ENCODE data around the gene KCNC4.

GRCh38 chr1:110258734-110259133 is 48.6 kb downstream of the KCNC4 start:
- no peak for TF ChIP-seq SMC3 (IDR thresholded peaks at IDR 0.05; ENCODE audit: low read depth, low read length)
- no peak for TF ChIP-seq USF2 (IDR thresholded peaks at IDR 0.05; ENCODE audit: low read depth, low read length)
- TF ChIP-seq NFE2L2 (IDR thresholded peaks at IDR 0.05; ENCODE audit: low read depth, low read length): no peak
- no peak for TF ChIP-seq CTCF (conservative IDR thresholded peaks at IDR 0.05; ENCODE audit: low read depth, low read length)
- no peak for TF ChIP-seq BHLHE40 (IDR thresholded peaks at IDR 0.05; ENCODE audit: low read depth, low read length)
- TF ChIP-seq MXI1 (IDR thresholded peaks at IDR 0.05; ENCODE audit: borderline replicate concordance, low read depth, low read length): no peak
- TF ChIP-seq CEBPB (IDR thresholded peaks at IDR 0.05; ENCODE audit: low read depth, low read length): no peak
- no peak for TF ChIP-seq POLR2A (IDR thresholded peaks at IDR 0.05; ENCODE audit: low read depth, low read length)
- TF ChIP-seq FOS (IDR thresholded peaks at IDR 0.05; ENCODE audit: low read depth, low read length): no peak
- no peak for TF ChIP-seq RFX5 (IDR thresholded peaks at IDR 0.05; ENCODE audit: low read depth, low read length)
- TF ChIP-seq MAZ (IDR thresholded peaks at IDR 0.05; ENCODE audit: borderline replicate concordance, low read depth, low read length): no peak
- TF ChIP-seq CHD1 (IDR thresholded peaks at IDR 0.05; ENCODE audit: low read depth, low read length): no peak
- TF ChIP-seq RCOR1 (IDR thresholded peaks at IDR 0.05; ENCODE audit: insufficient replicate concordance, low read length): no peak
